H9 (cell line): ENCODE measurements around the gene WASF3. TPM values are rescaled to one million over a fixed set of nuclear protein-coding genes. Genes with fewer than 3 reads are reported as not detected.

Experiments
- DNase-seq: peaks from one replicate; pipeline ENCODE4 v3.0.0-alpha.2; 2017
- H2AFZ ChIP-seq: one replicate; pipeline ENCODE4 v1.6.1; 2013; ENCODE audit warnings: mild to moderate bottlenecking, low read length, control low read depth, moderate library complexity
- H2AK5ac ChIP-seq: 2 replicates; pipeline ENCODE4 v1.6.1; 2013; ENCODE audit warnings: low read length, control low read depth, mixed read lengths; ENCODE audit not compliant: insufficient read length
- H2BK120ac ChIP-seq: one replicate; pipeline ENCODE4 v1.6.1; 2013; ENCODE audit warnings: low read depth, mild to moderate bottlenecking, low read length, control low read depth, inconsistent platforms; ENCODE audit not compliant: poor library complexity, severe bottlenecking
- H2BK12ac ChIP-seq: 2 replicates; pipeline ENCODE4 v1.6.1; 2013; ENCODE audit warnings: low read length, control low read depth, mixed read lengths, low read depth; ENCODE audit not compliant: insufficient read length
- H2BK15ac ChIP-seq: 2 replicates; pipeline ENCODE4 v1.6.1; 2013; ENCODE audit warnings: low read depth, low read length, control low read depth
- H2BK20ac ChIP-seq: one replicate; pipeline ENCODE4 v1.6.1; 2013; ENCODE audit warnings: low read depth, mild to moderate bottlenecking, low read length, control low read depth, inconsistent platforms; ENCODE audit not compliant: poor library complexity, severe bottlenecking
- H2BK5ac ChIP-seq: 2 replicates; pipeline ENCODE4 v1.6.1; 2013; ENCODE audit warnings: low read length, control low read depth, mixed read lengths; ENCODE audit not compliant: insufficient read length
- H3K14ac ChIP-seq: 2 replicates; pipeline ENCODE4 v1.6.1; 2013; ENCODE audit warnings: low read length, control low read depth; ENCODE audit not compliant: insufficient read depth
- H3K18ac ChIP-seq: 2 replicates; pipeline ENCODE4 v1.6.1; 2013; ENCODE audit warnings: low read depth, mild to moderate bottlenecking, mixed read lengths, low read length, control low read depth; ENCODE audit not compliant: insufficient read length
- H3K23ac ChIP-seq: 2 replicates; pipeline ENCODE4 v1.6.1; 2013; ENCODE audit warnings: low read length, control low read depth, mixed read lengths, low read depth; ENCODE audit not compliant: insufficient read length
- H3K23me2 ChIP-seq: 2 replicates; pipeline ENCODE4 v1.6.1; 2013; ENCODE audit warnings: low read depth, mild to moderate bottlenecking, mixed read lengths, low read length, control low read depth; ENCODE audit not compliant: insufficient read length, poor library complexity, severe bottlenecking
- H3K27ac ChIP-seq: 2 replicates; pipeline ENCODE4 v1.5.1; 2013; ENCODE audit warnings: low read length, control low read depth, mixed read lengths, low read depth; ENCODE audit not compliant: insufficient read length
- H3K27me3 ChIP-seq: 2 replicates; pipeline ENCODE4 v1.6.1; 2013; ENCODE audit warnings: low read length, control low read depth, inconsistent platforms; ENCODE audit not compliant: insufficient read depth
- H3K4ac ChIP-seq: 2 replicates; pipeline ENCODE4 v1.6.1; 2013; ENCODE audit warnings: low read depth, mild to moderate bottlenecking, control low read depth, inconsistent platforms, low read length, moderate library complexity
- H3K4me1 ChIP-seq: 2 replicates; pipeline ENCODE4 v1.6.1; 2013; ENCODE audit warnings: low read length, control low read depth, inconsistent platforms; ENCODE audit not compliant: insufficient read depth
- H3K4me2 ChIP-seq: 2 replicates; pipeline ENCODE4 v1.6.1; 2013; ENCODE audit warnings: low read length, control low read depth, mixed read lengths; ENCODE audit not compliant: insufficient read length, insufficient read depth
- H3K56ac ChIP-seq: 2 replicates; pipeline ENCODE4 v1.6.1; 2013; ENCODE audit warnings: low read depth, mild to moderate bottlenecking, mixed read lengths, low read length, control low read depth; ENCODE audit not compliant: insufficient read length
- H3K79me1 ChIP-seq: 2 replicates; pipeline ENCODE4 v1.6.1; 2013; ENCODE audit warnings: low read depth, mild to moderate bottlenecking, moderate library complexity, low read length, control low read depth, inconsistent platforms; ENCODE audit not compliant: insufficient read depth, poor library complexity, severe bottlenecking
- H3K79me2 ChIP-seq: 2 replicates; pipeline ENCODE4 v1.6.1; 2013; ENCODE audit warnings: low read length, control low read depth, inconsistent platforms; ENCODE audit not compliant: insufficient read depth
- H3K9ac ChIP-seq: 2 replicates; pipeline ENCODE4 v1.6.1; 2013; ENCODE audit warnings: low read length, control low read depth, mixed read lengths; ENCODE audit not compliant: insufficient read length; ENCODE audit errors: extremely low read depth
- H3K9me3 ChIP-seq: one replicate; pipeline ENCODE4 v1.6.1; 2013; ENCODE audit warnings: low read depth, low read length, inconsistent platforms; ENCODE audit not compliant: control insufficient read depth
- H3T11ph ChIP-seq: one replicate; pipeline ENCODE4 v1.6.1; 2013; ENCODE audit warnings: mild to moderate bottlenecking, low read length, control low read depth, inconsistent platforms
- H4K20me1 ChIP-seq: one replicate; pipeline ENCODE4 v1.6.1; 2013; ENCODE audit not compliant: control insufficient read depth, insufficient read length, insufficient read depth
- H4K5ac ChIP-seq: 2 replicates; pipeline ENCODE4 v1.6.1; 2013; ENCODE audit warnings: low read depth, mild to moderate bottlenecking, mixed read lengths, low read length, control low read depth; ENCODE audit not compliant: insufficient read length
- H4K8ac ChIP-seq: replicated peaks from 2 replicates; pipeline ENCODE4 v1.6.1; 2013; ENCODE audit warnings: low read length, control low read depth, mixed read lengths, low read depth; ENCODE audit not compliant: insufficient read length
- H4K91ac ChIP-seq: 2 replicates; pipeline ENCODE4 v1.6.1; 2013; ENCODE audit warnings: low read depth, mild to moderate bottlenecking, moderate library complexity, mixed read lengths, low read length, control low read depth; ENCODE audit not compliant: insufficient read length
- H3K27ac Mint-ChIP-seq, 3 experiments: 2 replicates in 2 of 3; 3 replicates in 1 of 3; pipeline ENCODE4 v1.8.0; 2020 to 2021; ENCODE audit warnings: mixed read lengths in 3 of 3, mild to moderate bottlenecking in 1 of 3, moderate library complexity in 1 of 3
- H3K27me3 Mint-ChIP-seq: 2 replicates; pipeline ENCODE4 v1.8.0; 2021; ENCODE audit warnings: low read depth, mild to moderate bottlenecking, moderate library complexity, mixed read lengths
- H3K36me3 Mint-ChIP-seq, 3 experiments: 2 replicates in 2 of 3; 3 replicates in 1 of 3; pipeline ENCODE4 v1.8.0; 2020 to 2021; ENCODE audit warnings: low read depth in 3 of 3, mixed read lengths in 3 of 3; ENCODE audit not compliant: insufficient read depth in 1 of 3
- H3K4me1 Mint-ChIP-seq, 2 experiments: 2 replicates each; pipeline ENCODE4 v1.8.0; 2020; ENCODE audit warnings: mixed read lengths in 2 of 2
- H3K4me3 Mint-ChIP-seq, 2 experiments: 2 replicates in 1 of 2; 3 replicates in 1 of 2; pipeline ENCODE4 v1.8.0; 2020 to 2021; ENCODE audit warnings: mild to moderate bottlenecking in 2 of 2, mixed read lengths in 2 of 2, moderate library complexity in 1 of 2
- H3K9me3 Mint-ChIP-seq, 2 experiments: 2 replicates in 1 of 2; 3 replicates in 1 of 2; pipeline ENCODE4 v1.8.0; 2020; ENCODE audit warnings: mild to moderate bottlenecking in 2 of 2, mixed read lengths in 2 of 2, moderate library complexity in 1 of 2
- CTCF ChIP-seq: fragments of 200-600 bp; sonication (generic); conservative IDR thresholded peaks from 3 replicates; pipeline ENCODE4 v1.8.0; 2021; ENCODE audit warnings: antibody characterized with exemption, mild to moderate bottlenecking
- WGBS: extraction: QIAGEN DNeasy Blood & Tissue Kit; methylation state at CpG from one replicate; pipeline ENCODE4 v1.1.7; 2013; ENCODE audit warnings: missing lambda C conversion rate, low lambda C conversion rate, mixed read lengths; ENCODE audit not compliant: insufficient read length; ENCODE audit errors: extremely low coverage; 5-methylcytosine and 5-hydroxymethylcytosine counted together
- total RNA-seq: library from RNA; stranded (reverse); gene quantifications from 2 replicates; pipeline ENCODE4 v1.2.1, GENCODE V29; 2021

The WASF3 gene
- total RNA-seq, 1 experiment from 2014 or later, result 22.2 TPM

- no peak overlapping the region for H3K4me2 ChIP-seq
- no CpG with 5 or more reads among the region's 2 CpGs for WGBS
- no peak for DNase-seq
- H3K27ac ChIP-seq, result no peak overlapping the region
- no peak overlapping the region for H3K14ac ChIP-seq
- Mint-ChIP-seq H3K4me1 (peaks cover 0 to 3% of the 10 kb centered on the region in 2 experiments; a peak in 1 of 4 replicates), H3K36me3 (peaks cover 0 to 4% (median 0%) of the 10 kb centered on the region in 3 experiments; a peak in 2 of 7 replicates), H3K9me3 (no peaks in the 10 kb centered on the region), H3K27ac (no peak overlapping the region; a peak in 1 of 7 replicates), H3K4me3 (no peak overlapping the region), H3K27me3 (no peaks in the 10 kb centered on the region)
- no peaks in the 10 kb centered on the region for H3K4me1 ChIP-seq
- no peak overlapping the region for H4K91ac ChIP-seq
- no peak overlapping the region for H4K8ac ChIP-seq
- no peaks in the 10 kb centered on the region for H4K20me1 ChIP-seq
- no peak overlapping the region for H2AFZ ChIP-seq
- H3K18ac ChIP-seq, result no peak overlapping the region
- H2AK5ac ChIP-seq, result no peak overlapping the region
- H3K56ac ChIP-seq, result no peak overlapping the region
- no peaks in the 10 kb centered on the region for H3K79me2 ChIP-seq
- H2BK12ac ChIP-seq, result no peak overlapping the region
- H3K23me2 ChIP-seq, result no peaks in the 10 kb centered on the region
- no peak overlapping the region for H2BK15ac ChIP-seq
- H2BK120ac ChIP-seq, result no peak overlapping the region
- H3K27me3 ChIP-seq, result no peaks in the 10 kb centered on the region
- no peak overlapping the region for H3T11ph ChIP-seq
- H2BK5ac ChIP-seq, result no peak overlapping the region
- H3K9ac ChIP-seq, result no peak overlapping the region
- H3K79me1 ChIP-seq, result no peaks in the 10 kb centered on the region
- no peak for TF ChIP-seq CTCF
- H2BK20ac ChIP-seq, result no peak overlapping the region
- H4K5ac ChIP-seq, result no peak overlapping the region
- H3K4ac ChIP-seq, result no peak overlapping the region
- H3K9me3 ChIP-seq, result no peaks in the 10 kb centered on the region
- no peak overlapping the region for H3K23ac ChIP-seq
Observed at GRCh38 chr13:26664286-26664685, 106.8 kb downstream of the WASF3 start.
